ENCODE measurements around the gene ALB.

ALB gene

DNA sequence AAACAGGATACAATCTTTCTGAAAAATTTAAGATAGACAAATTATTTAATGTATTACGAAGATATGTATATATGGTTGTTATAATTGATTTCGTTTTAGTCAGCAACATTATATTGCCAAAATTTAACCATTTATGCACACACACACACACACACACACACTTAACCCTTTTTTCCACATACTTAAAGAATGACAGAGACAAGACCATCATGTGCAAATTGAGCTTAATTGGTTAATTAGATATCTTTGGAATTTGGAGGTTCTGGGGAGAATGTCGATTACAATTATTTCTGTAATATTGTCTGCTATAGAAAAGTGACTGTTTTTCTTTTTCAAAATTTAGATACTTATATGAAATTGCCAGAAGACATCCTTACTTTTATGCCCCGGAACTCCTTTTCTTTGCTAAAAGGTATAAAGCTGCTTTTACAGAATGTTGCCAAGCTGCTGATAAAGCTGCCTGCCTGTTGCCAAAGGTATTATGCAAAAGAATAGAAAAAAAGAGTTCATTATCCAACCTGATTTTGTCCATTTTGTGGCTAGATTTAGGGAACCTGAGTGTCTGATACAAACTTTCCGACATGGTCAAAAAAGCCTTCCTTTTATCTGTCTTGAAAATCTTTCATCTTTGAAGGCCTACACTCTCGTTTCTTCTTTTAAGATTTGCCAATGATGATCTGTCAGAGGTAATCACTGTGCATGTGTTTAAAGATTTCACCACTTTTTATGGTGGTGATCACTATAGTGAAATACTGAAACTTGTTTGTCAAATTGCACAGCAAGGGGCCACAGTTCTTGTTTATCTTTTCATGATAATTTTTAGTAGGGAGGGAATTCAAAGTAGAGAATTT lies 5.2 kb downstream of the ALB start:
- DNase-seq = no peak

DNA sequence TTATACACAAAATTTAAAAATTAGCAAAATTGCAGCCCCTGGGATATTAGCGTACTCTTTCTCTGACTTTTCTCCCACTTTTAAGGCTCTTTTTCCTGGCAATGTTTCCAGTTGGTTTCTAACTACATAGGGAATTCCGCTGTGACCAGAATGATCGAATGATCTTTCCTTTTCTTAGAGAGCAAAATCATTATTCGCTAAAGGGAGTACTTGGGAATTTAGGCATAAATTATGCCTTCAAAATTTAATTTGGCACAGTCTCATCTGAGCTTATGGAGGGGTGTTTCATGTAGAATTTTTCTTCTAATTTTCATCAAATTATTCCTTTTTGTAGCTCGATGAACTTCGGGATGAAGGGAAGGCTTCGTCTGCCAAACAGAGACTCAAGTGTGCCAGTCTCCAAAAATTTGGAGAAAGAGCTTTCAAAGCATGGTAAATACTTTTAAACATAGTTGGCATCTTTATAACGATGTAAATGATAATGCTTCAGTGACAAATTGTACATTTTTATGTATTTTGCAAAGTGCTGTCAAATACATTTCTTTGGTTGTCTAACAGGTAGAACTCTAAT lies 6.0 kb downstream of the ALB start:
- DNase-seq = no peak

DNA sequence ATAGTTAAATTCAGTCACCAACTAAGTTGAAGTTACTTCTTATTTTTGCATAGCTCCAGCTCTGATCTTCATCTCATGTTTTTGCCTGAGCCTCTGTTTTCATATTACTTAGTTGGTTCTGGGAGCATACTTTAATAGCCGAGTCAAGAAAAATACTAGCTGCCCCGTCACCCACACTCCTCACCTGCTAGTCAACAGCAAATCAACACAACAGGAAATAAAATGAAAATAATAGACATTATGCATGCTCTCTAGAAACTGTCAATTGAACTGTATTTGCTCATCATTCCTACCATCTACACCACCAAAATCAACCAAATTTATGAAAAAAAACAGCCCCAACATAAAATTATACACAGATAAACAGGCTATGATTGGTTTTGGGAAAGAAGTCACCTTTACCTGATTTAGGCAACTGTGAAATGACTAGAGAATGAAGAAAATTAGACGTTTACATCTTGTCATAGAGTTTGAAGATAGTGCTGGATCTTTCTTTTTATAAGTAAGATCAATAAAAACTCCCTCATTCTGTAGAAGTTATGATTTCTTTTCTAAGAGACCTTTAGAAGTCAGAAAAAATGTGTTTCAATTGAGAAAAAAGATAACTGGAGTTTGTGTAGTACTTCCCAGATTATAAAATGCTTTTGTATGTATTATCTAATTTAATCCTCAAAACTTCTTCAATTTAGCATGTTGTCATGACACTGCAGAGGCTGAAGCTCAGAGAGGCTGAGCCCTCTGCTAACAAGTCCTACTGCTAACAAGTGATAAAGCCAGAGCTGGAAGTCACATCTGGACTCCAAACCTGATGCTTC lies 7.0 kb downstream of the ALB start:
- no peak for DNase-seq

DNA sequence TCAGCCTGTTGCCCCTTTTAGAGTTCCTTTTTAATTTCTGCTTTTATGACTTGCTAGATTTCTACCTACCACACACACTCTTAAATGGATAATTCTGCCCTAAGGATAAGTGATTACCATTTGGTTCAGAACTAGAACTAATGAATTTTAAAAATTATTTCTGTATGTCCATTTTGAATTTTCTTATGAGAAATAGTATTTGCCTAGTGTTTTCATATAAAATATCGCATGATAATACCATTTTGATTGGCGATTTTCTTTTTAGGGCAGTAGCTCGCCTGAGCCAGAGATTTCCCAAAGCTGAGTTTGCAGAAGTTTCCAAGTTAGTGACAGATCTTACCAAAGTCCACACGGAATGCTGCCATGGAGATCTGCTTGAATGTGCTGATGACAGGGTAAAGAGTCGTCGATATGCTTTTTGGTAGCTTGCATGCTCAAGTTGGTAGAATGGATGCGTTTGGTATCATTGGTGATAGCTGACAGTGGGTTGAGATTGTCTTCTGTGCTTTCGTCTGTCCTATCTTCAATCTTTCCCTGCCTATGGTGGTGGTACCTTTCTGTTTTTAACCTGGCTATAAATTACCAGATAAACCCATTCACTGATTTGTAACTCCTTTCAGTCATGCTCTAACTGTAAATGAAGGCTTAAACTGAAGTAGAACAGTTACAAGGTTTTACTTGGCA lies 7.8 kb downstream of the ALB start:
- no peak for DNase-seq

DNA sequence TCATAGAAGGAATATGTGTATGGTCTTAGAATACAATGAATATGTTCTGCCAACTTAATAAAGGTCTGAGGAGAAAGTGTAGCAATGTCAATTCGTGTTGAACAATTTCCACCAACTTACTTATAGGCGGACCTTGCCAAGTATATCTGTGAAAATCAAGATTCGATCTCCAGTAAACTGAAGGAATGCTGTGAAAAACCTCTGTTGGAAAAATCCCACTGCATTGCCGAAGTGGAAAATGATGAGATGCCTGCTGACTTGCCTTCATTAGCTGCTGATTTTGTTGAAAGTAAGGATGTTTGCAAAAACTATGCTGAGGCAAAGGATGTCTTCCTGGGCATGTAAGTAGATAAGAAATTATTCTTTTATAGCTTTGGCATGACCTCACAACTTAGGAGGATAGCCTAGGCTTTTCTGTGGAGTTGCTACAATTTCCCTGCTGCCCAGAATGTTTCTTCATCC lies 9.2 kb downstream of the ALB start:
- DNase-seq = no peak

DNA sequence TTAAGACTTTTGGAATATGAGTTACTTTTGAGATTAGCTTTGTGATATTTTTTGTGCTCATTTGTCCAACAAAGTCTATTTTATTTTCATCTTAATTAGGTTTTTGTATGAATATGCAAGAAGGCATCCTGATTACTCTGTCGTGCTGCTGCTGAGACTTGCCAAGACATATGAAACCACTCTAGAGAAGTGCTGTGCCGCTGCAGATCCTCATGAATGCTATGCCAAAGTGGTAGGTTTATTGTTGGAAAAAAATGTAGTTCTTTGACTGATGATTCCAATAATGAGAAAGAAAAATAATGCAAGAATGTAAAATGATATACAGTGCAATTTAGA lies 10.8 kb downstream of the ALB start:
- DNase-seq = no peak

DNA sequence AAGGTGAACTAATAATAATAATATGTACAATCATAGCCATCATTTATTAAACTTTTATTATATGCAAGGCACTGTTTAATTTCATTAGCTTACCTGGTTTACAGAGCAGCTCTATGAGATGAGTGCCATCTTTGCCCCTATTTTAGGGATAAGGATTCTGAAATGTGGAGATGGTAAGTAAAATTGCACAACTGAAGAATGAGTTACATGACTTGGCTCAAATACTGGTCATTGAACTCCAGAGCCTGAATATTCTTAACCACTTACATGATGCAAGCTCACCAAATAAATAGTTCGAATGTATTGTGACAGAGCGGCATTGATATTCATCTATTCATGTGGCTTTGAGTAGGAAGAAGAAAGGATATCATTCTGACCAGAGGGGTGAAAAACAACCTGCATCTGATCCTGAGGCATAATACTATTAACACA lies 11.7 kb downstream of the ALB start:
- no peak for DNase-seq

DNA sequence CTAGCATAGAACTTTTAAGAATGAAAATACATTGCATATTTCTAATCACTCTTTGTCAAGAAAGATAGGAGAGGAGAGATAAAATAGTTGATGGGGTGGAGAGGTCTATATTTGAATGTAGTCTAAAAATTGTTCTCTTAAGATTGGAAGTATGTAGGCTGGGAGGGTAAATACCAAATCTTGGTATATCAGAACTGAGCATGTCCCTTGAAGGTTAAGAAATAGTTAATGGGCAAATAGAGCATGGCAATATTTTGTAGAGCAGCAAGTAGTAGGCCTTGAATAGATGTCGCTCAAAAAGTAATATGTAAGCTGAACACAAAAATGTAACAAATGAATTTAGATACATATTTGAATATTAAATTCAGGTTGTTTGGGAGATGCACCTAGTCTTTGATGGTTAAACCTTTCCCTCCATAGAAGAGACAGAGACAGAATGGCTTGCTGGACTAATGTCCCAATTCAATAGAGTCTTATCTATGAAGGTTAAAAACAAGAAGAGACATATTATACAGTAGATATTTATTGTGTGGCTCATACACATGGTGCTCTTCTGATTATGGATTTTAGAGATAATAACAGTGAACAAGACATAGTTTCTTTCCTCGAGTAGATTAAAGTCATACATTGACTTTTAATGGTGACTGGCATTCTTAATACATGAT lies 12.5 kb downstream of the ALB start:
- DNase-seq = no peak

DNA sequence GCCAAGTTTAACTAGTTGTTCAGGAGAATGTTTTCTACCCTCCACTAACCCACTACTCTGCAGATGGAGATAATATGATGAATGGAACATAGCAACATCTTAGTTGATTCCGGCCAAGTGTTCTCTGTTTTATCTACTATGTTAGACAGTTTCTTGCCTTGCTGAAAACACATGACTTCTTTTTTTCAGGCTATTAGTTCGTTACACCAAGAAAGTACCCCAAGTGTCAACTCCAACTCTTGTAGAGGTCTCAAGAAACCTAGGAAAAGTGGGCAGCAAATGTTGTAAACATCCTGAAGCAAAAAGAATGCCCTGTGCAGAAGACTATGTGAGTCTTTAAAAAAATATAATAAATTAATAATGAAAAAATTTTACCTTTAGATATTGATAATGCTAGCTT lies 13.3 kb downstream of the ALB start:
- no peak for DNase-seq

DNA sequence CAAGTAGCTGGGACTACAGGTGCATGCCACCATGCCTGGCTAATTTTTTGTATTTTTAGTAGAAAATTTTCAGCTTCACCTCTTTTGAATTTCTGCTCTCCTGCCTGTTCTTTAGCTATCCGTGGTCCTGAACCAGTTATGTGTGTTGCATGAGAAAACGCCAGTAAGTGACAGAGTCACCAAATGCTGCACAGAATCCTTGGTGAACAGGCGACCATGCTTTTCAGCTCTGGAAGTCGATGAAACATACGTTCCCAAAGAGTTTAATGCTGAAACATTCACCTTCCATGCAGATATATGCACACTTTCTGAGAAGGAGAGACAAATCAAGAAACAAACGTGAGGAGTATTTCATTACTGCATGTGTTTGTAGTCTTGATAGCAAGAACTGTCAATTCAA lies 13.9 kb downstream of the ALB start:
- DNase-seq = no peak

DNA sequence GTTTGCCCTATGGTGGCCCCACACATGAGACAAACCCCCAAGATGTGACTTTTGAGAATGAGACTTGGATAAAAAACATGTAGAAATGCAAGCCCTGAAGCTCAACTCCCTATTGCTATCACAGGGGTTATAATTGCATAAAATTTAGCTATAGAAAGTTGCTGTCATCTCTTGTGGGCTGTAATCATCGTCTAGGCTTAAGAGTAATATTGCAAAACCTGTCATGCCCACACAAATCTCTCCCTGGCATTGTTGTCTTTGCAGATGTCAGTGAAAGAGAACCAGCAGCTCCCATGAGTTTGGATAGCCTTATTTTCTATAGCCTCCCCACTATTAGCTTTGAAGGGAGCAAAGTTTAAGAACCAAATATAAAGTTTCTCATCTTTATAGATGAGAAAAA lies 14.6 kb downstream of the ALB start:
- DNase-seq = no peak

DNA sequence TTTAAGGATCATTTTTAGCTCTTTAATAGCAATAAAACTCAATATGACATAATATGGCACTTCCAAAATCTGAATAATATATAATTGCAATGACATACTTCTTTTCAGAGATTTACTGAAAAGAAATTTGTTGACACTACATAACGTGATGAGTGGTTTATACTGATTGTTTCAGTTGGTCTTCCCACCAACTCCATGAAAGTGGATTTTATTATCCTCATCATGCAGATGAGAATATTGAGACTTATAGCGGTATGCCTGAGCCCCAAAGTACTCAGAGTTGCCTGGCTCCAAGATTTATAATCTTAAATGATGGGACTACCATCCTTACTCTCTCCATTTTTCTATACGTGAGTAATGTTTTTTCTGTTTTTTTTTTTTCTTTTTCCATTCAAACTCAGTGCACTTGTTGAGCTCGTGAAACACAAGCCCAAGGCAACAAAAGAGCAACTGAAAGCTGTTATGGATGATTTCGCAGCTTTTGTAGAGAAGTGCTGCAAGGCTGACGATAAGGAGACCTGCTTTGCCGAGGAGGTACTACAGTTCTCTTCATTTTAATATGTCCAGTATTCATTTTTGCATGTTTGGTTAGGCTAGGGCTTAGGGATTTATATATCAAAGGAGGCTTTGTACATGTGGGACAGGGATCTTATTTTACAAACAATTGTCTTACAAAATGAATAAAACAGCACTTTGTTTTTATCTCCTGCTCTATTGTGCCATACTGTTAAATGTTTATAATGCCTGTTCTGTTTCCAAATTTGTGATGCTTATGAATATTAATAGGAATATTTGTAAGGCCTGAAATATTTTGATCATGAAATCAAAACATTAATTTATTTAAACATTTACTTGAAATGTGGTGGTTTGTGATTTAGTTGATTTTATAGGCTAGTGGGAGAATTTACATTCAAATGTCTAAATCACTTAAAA lies 15.3 kb downstream of the ALB start:
- DNase-seq = no peak

DNA sequence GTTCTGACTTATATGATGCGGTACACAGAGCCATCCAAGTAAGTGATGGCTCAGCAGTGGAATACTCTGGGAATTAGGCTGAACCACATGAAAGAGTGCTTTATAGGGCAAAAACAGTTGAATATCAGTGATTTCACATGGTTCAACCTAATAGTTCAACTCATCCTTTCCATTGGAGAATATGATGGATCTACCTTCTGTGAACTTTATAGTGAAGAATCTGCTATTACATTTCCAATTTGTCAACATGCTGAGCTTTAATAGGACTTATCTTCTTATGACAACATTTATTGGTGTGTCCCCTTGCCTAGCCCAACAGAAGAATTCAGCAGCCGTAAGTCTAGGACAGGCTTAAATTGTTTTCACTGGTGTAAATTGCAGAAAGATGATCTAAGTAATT lies 16.5 kb downstream of the ALB start:
- no peak for DNase-seq

DNA sequence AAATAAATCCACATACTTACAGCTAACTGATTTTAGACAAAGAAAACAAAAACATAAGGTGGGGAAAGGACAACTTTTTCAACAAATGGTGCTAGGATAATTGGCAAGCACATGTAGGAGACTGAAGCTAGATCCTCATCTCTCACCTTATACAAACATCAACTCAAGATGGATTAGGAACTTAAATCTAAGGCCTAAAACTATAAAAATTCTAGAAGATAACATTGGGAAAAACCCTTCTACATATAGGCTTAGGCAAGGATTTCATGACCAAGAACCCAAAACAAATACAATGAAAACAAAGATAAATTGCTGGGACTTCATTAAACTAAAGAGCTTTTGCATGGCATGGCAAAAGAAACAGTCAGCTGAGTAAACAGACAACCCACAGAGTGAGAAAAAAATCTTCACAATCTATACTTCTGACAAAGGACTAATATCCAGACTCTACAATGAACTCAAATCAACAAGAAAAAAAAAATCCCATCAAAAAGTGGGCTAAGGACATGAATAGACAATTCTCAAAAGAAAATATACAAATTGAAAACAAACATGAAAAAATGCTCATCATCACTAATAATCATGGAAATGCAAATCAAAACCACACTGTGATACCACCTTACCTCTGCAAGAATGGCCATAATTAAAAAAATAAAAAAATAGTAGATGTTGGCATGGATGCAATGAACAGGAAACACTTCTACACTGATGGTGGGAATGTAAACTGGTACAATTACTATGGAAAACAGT lies 17.8 kb downstream of the ALB start:
- no peak for DNase-seq

DNA sequence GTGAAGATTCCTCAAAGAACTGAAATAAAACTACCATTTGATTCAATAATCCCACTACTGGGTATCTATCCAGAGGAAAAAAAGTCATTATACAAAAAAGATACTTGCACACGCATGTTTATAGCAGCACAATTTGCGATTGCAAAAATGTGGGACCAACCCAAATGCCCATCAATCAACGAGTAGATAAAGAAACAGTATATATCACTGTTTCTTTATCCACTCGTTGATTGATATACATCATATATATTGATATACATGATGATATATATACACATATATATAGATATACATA lies 18.3 kb downstream of the ALB start:
- no peak for DNase-seq

DNA sequence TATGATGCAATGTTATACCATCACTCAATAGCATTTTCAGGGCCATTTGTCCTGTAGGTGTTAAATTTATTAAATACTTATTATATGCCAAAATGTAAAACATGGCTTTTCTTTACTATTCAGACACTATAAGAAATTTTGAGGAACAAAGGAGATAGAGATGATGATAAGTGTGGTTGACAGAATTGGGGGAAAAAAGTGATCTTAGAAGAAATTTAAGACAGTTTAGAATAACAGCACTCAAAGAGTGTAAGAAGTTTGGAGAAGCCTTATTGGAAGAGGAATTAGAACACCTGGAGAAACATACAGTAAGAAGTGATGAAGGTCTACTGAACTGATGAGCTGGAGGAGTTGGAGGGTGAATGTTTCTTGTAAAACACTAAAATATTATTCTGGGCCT lies 19.1 kb downstream of the ALB start:
- no peak for DNase-seq

DNA sequence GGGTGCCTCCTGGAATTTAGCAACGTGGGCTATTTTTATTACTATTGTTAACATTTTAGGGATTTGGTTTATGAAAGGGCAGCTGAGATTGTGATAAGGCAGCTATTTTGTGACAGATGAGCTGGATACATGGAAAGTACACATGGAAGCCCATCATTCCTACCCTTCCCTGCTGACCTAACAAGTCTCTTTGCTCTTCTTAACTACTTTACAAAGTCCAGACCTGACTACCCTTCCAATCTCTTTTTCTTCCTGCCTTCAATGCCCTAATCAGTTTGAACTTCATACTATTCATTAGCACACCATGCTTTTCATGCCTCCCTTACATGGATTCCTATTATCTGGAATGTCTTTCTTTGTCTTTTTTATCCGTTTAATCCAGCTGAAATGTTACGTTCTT lies 22.6 kb downstream of the ALB start:
- no peak for DNase-seq

DNA sequence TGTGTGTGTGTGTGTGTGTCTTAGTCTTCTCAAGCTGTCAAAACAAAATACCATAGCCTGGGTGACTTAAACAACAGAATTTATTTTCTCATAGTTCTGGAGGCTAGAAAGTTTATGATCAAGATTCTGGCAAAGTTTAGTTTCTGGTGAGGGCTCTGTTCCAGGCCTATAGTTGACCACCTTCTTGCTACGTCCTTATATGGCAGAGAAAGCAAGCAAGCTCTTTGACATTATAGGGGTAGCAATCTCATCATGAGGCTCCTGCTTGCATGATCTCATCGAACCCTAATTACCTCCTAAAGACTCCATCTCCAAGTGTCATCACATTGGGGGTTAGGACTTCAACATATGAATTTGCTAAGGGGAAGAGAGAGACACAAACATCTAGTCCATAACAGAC lies 25.0 kb downstream of the ALB start:
- DNase-seq = no peak

DNA sequence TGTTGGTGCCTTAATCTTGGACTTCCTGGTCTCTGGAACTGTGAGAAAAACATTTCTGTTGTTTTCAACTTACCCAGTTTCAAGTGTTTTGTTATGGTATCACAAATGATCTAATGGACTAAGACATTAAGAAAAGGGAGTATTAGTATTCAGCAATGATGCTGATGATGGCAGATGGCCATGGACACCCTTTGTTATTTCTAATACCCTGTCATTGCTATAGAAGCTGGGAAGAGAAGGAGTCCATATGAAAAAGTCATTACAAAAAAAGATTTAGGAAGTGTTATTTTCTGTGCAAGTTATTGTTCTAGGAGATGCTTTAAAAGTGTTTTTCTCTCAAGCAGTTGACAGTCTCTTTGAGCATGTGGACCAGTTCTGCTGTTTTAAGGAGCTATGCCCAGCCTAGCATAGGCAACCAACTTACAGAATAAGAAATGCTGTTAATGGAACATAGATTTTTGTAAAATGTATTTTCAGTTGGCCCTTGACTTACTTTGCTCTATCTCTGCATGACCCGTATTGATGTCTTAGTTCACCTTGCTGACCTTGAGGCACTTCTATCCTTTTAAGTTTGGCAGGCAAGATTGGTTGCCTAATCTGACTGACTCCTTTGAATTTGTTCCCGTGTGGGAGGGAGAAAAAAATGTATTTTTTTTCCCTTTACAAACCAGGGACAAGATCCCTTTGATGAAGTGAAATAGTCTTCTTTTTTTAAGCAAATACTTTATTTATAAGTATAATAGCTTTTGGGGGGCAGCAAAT lies 25.9 kb downstream of the ALB start:
- DNase-seq = no peak

DNA sequence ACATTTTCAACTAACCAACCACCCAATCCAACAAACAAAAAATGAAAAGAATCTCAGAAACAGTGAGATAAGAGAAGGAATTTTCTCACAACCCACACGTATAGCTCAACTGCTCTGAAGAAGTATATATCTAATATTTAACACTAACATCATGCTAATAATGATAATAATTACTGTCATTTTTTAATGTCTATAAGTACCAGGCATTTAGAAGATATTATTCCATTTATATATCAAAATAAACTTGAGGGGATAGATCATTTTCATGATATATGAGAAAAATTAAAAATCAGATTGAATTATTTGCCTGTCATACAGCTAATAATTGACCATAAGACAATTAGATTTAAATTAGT lies 27.7 kb downstream of the ALB start:
- DNase-seq = no peak

Data from GOT3 (cell line).